CD1c-positive myeloid dendritic cell (primary cell): ENCODE measurements around the gene HDAC4.

ENCODE experiments used
- DNase-seq: peaks from one replicate; pipeline ENCODE4 v3.0.0-alpha.2; 2016; ENCODE audit errors: extremely low spot score

Gene HDAC4

GRCh38 chr2:239369631-239370161, 31.1 kb downstream of the HDAC4 start:
- peak; percentile 91 for DNase-seq

GRCh38 chr2:239368906-239369552, 31.8 kb downstream of the HDAC4 start:
- no peak for DNase-seq

GRCh38 chr2:239368321-239368720, 32.5 kb downstream of the HDAC4 start:
- no peak for DNase-seq

GRCh38 chr2:239366740-239367139, 34.1 kb downstream of the HDAC4 start:
- no peak for DNase-seq

- DNase-seq = no peak
These were observed 34.9 kb downstream of the HDAC4 start for GRCh38 chr2:239365782-239366435.

GRCh38 chr2:239365071-239365781, 35.6 kb downstream of the HDAC4 start:
- DNase-seq = no peak

- DNase-seq = no peak
These were observed 36.7 kb downstream of the HDAC4 start for GRCh38 chr2:239363946-239364637.

- no peak for DNase-seq
These were observed 38.3 kb downstream of the HDAC4 start for GRCh38 chr2:239362507-239362906.

GRCh38 chr2:239361311-239361642, 39.5 kb downstream of the HDAC4 start:
- no peak for DNase-seq

GRCh38 chr2:239360421-239361310, 40.2 kb downstream of the HDAC4 start:
- no peak for DNase-seq

GRCh38 chr2:239360008-239360407, 40.8 kb downstream of the HDAC4 start:
- DNase-seq = no peak

- no peak for DNase-seq
These were observed 41.5 kb downstream of the HDAC4 start for GRCh38 chr2:239359196-239359912.

GRCh38 chr2:239358062-239358754, 42.6 kb downstream of the HDAC4 start:
- no peak for DNase-seq

GRCh38 chr2:239355724-239356123, 45.1 kb downstream of the HDAC4 start:
- DNase-seq = no peak

- no peak for DNase-seq
These were observed 45.7 kb downstream of the HDAC4 start for GRCh38 chr2:239355139-239355538.

- DNase-seq = no peak
These were observed 46.1 kb downstream of the HDAC4 start for GRCh38 chr2:239354791-239355136.

- DNase-seq = no peak
These were observed 46.6 kb downstream of the HDAC4 start for GRCh38 chr2:239354132-239354790.

GRCh38 chr2:239353692-239354091, 47.1 kb downstream of the HDAC4 start:
- no peak for DNase-seq

GRCh38 chr2:239351687-239352086, 49.1 kb downstream of the HDAC4 start:
- DNase-seq = no peak
